IMR-90 (cell line): ENCODE measurements around the gene RAB39B. TPM values are rescaled to one million over a fixed set of nuclear protein-coding genes. Genes with fewer than 3 reads are reported as not detected.

ENCODE experiments used
- ATAC-seq: fragments of 200-7000 bp; cut with Tn5 transposase; 2 replicates; pipeline ENCODE4 v1.9.1; 2020; ENCODE audit warnings: low read depth, mild to moderate bottlenecking, moderate library complexity
- BruUV-seq: library from RNA; stranded (reverse); fragments of 400-500 nt; replicated peaks from 2 replicates; lab custom pipeline; 2021; lab: Mats Ljungman, UMichigan
- CTCF ChIA-PET: fragments of 300-600 bp; formaldehyde crosslinking; extraction: SDS; loops from one replicate; lab custom pipeline; 2021; ENCODE audit warnings: antibody characterized with exemption; lab: Yijun Ruan, JAX
- POLR2A ChIA-PET: fragments of 300-600 bp; sonication (Branson Sonifier 250); formaldehyde crosslinking; loops from one replicate; lab custom pipeline; 2022; ENCODE audit warnings: antibody characterized with exemption; ENCODE audit not compliant: unreplicated experiment; lab: Charles Lee
- DNase-seq: peaks from one replicate; pipeline ENCODE4 v3.0.0; 2013
- H2AFZ ChIP-seq: replicated peaks from 2 replicates; pipeline ENCODE3; 2013; ENCODE audit warnings: low read length, mild to moderate bottlenecking; ENCODE audit not compliant: poor library complexity
- H2AK5ac ChIP-seq: 2 replicates; pipeline ENCODE4 v1.6.1; 2013; ENCODE audit warnings: low read depth, low read length, inconsistent platforms
- H2AK9ac ChIP-seq: replicated peaks from 2 replicates; pipeline ENCODE3; 2013; ENCODE audit warnings: mild to moderate bottlenecking, low read depth, low read length, moderate library complexity; ENCODE audit not compliant: poor library complexity
- H2BK120ac ChIP-seq: 2 replicates; pipeline ENCODE4 v1.6.1; 2013; ENCODE audit warnings: low read depth, low read length, inconsistent platforms
- H2BK15ac ChIP-seq: 3 replicates; pipeline ENCODE4 v1.6.1; 2013; ENCODE audit warnings: low read depth, low read length, inconsistent platforms
- H2BK20ac ChIP-seq: 2 replicates; pipeline ENCODE4 v1.6.1; 2013; ENCODE audit warnings: low read depth, mild to moderate bottlenecking, inconsistent platforms, low read length, moderate library complexity
- H2BK5ac ChIP-seq: 2 replicates; pipeline ENCODE4 v1.6.1; 2013; ENCODE audit warnings: mild to moderate bottlenecking, low read depth, low read length, inconsistent platforms; ENCODE audit not compliant: poor library complexity, severe bottlenecking
- H3K14ac ChIP-seq: replicated peaks from 2 replicates; pipeline ENCODE4 v1.6.1; 2013; ENCODE audit warnings: low read depth, low read length, inconsistent platforms
- H3K18ac ChIP-seq: 2 replicates; pipeline ENCODE4 v1.6.1; 2013; ENCODE audit warnings: low read depth, low read length, control low read depth
- H3K23ac ChIP-seq: 2 replicates; pipeline ENCODE4 v1.6.1; 2013; ENCODE audit warnings: low read depth, low read length, inconsistent platforms
- H3K27ac ChIP-seq: 2 replicates; pipeline ENCODE4 v1.5.1; 2013; ENCODE audit warnings: mild to moderate bottlenecking, control low read depth, low read length; ENCODE audit not compliant: insufficient read depth
- H3K27me3 ChIP-seq: 2 replicates; pipeline ENCODE4 v1.6.1; 2013; ENCODE audit warnings: low read length; ENCODE audit not compliant: control insufficient read depth, insufficient read depth
- H3K36me3 ChIP-seq: 2 replicates; pipeline ENCODE4 v1.6.1; 2013; ENCODE audit warnings: low read length, mixed read lengths; ENCODE audit not compliant: control insufficient read depth, insufficient read depth
- H3K4ac ChIP-seq: 2 replicates; pipeline ENCODE4 v1.6.1; 2013; ENCODE audit warnings: low read depth, low read length, inconsistent platforms
- H3K4me1 ChIP-seq: 2 replicates; pipeline ENCODE4 v1.6.1; 2013; ENCODE audit warnings: low read length, mixed read lengths; ENCODE audit not compliant: control insufficient read depth, insufficient read depth
- H3K4me2 ChIP-seq: 2 replicates; pipeline ENCODE4 v1.6.1; 2013; ENCODE audit warnings: low read depth, mild to moderate bottlenecking, control low read depth, low read length, moderate library complexity
- H3K4me3 ChIP-seq: 2 replicates; pipeline ENCODE4 v1.5.1; 2013; ENCODE audit warnings: low read depth, mild to moderate bottlenecking, control low read depth, low read length, moderate library complexity; ENCODE audit not compliant: insufficient read depth
- H3K56ac ChIP-seq: 2 replicates; pipeline ENCODE4 v1.6.1; 2013; ENCODE audit warnings: low read length, inconsistent platforms; ENCODE audit not compliant: insufficient read depth; ENCODE audit errors: extremely low read depth
- H3K79me1 ChIP-seq, 2 experiments: 2 replicates each; pipeline ENCODE4 v1.6.1; 2013; ENCODE audit warnings: low read length in 2 of 2, inconsistent platforms in 1 of 2, low read depth in 1 of 2
- H3K9ac ChIP-seq: 2 replicates; pipeline ENCODE4 v1.6.1; 2013; ENCODE audit warnings: low read depth, low read length, control low read depth
- H3K9me1 ChIP-seq: 2 replicates; pipeline ENCODE4 v1.6.1; 2013; ENCODE audit warnings: low read length, inconsistent platforms; ENCODE audit not compliant: insufficient read depth
- H3K9me3 ChIP-seq: 2 replicates; pipeline ENCODE4 v1.6.1; 2013; ENCODE audit warnings: low read length; ENCODE audit not compliant: control insufficient read depth, insufficient read depth
- H4K20me1 ChIP-seq: 2 replicates; pipeline ENCODE4 v1.6.1; 2013; ENCODE audit warnings: low read length, inconsistent platforms; ENCODE audit not compliant: insufficient read depth
- H4K5ac ChIP-seq: 2 replicates; pipeline ENCODE4 v1.6.1; 2013; ENCODE audit warnings: mild to moderate bottlenecking, low read depth, low read length, control low read depth
- H4K8ac ChIP-seq, 2 experiments: 2 replicates each; pipeline ENCODE4 v1.6.1; 2013; ENCODE audit warnings: low read depth in 2 of 2, low read length in 2 of 2, control low read depth in 1 of 2, inconsistent platforms in 1 of 2
- H4K91ac ChIP-seq: 2 replicates; pipeline ENCODE4 v1.6.1; 2013; ENCODE audit warnings: low read depth, low read length, inconsistent platforms; ENCODE audit not compliant: insufficient read depth
- BHLHE40 ChIP-seq: fragments of 150-350 bp; IDR thresholded peaks from 2 replicates; pipeline ENCODE4 v1.6.1; 2016; ENCODE audit warnings: mild to moderate bottlenecking, low read depth, low read length
- CEBPB ChIP-seq: IDR thresholded peaks from 2 replicates; pipeline ENCODE4 v1.6.1; 2012; ENCODE audit warnings: low read depth, low read length, improper control_type of control experiment
- MAFK ChIP-seq: IDR thresholded peaks from 2 replicates; pipeline ENCODE4 v1.6.1; 2012; ENCODE audit warnings: low read depth, low read length, improper control_type of control experiment
- MXI1 ChIP-seq: IDR thresholded peaks from 2 replicates; pipeline ENCODE4 v1.6.1; 2012; ENCODE audit warnings: low read depth, mild to moderate bottlenecking, low read length, moderate library complexity, borderline replicate concordance
- NFE2L2 ChIP-seq: fragments of 150-350 bp; IDR thresholded peaks from 2 replicates; pipeline ENCODE4 v1.6.1; 2016; ENCODE audit warnings: low read depth, mild to moderate bottlenecking, low read length
- RFX5 ChIP-seq: IDR thresholded peaks from 2 replicates; pipeline ENCODE4 v1.8.0; 2012; ENCODE audit warnings: low read depth, mild to moderate bottlenecking, low read length, moderate library complexity
- WGBS, 2 experiments: methylation state at CpG; one replicate each; pipeline versions ENCODE4 v1.1.5 to v1.1.7; 2013; ENCODE audit warnings: missing lambda C conversion rate in 2 of 2; ENCODE audit not compliant: insufficient read length in 1 of 2; ENCODE audit errors: extremely low coverage in 2 of 2; 5-methylcytosine and 5-hydroxymethylcytosine counted together
- dilution Hi-C: fragments of 300-500 bp; cut with HindIII; formaldehyde crosslinking; loops from one replicate; pipeline ENCODE4 v1.14.3; 2018; ENCODE audit warnings: low sequenced_read_pairs; ENCODE audit not compliant: unreplicated experiment
- in situ Hi-C: fragments of 300-500 bp; cut with MboI; formaldehyde crosslinking; loops from 3 replicates; pipeline ENCODE4 v1.14.3; 2019; ENCODE audit warnings: low sequenced_read_pairs, inconsistent platforms, mixed read lengths
- intact Hi-C: fragments of 100-400 bp; cut with micrococcal nuclease; formaldehyde crosslinking; loops from 2 replicates; pipeline ENCODE4 v1.10.0; 2022
- polyA plus RNA-seq, 3 experiments: library from polyadenylated mRNA; depleted of rRNA; stranded (reverse); fragments of >200 nt; gene quantifications; 2 replicates each; pipeline ENCODE4 v1.2.3, GENCODE V29; 2012; ENCODE audit warnings: low replicate concordance in 1 of 3
- total RNA-seq: library from RNA; depleted of rRNA; stranded (reverse); fragments of >200 nt; gene quantifications from 2 replicates; pipeline ENCODE4 v1.2.3, GENCODE V29; 2012
- TF ChIP-seq, protein P1 (sequence below): fragments of 150-350 bp; IDR thresholded peaks from 2 replicates; pipeline ENCODE4 v1.6.1; 2017; ENCODE audit warnings: mild to moderate bottlenecking, antibody characterized with exemption, low read length, low read depth
- TF ChIP-seq, protein P2 (sequence below): fragments of 150-350 bp; IDR thresholded peaks from 2 replicates; pipeline ENCODE4 v1.6.1; 2016; ENCODE audit warnings: low read depth, mild to moderate bottlenecking, low read length, moderate library complexity, borderline replicate concordance

RAB39B gene
- total and polyA plus RNA-seq, 2 of the 4 experiments (the other 2 are of a cell fraction) = 0.29 to 0.54 TPM

DNA sequence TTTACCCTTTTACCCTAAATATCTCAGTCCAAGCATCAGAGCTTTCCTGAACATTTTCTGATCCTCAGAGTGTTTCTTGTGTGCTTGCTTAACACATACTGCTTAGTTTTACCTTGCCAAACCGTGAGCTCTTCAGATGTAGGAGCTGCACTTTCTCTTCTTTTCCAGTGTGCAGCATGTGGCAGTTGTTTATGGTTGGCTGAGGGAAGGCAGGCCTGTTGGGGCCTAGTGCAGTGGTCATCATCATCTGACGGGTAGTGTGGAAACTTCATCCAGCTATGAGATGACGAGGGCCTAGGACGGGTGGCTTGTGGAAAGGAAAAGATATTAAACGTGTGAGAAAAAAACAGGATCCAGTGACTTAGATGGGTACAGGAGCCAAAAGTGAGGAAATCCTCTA is 26.6 kb downstream of the RAB39B start:
- 40% methylated on average over 1 of the region's 5 CpGs; no CpG with 5 or more reads in 1 of the 2 experiments for WGBS, 2 experiments
- H3K4me1 ChIP-seq = no peaks in the 10 kb centered on the region
- CTCF ChIA-PET = interaction anchor here (0.5 kb wide), 1 partner anchor 372 kb away, joined by 7 read pairs; no protein-coding TSS in a partner anchor

More for the DNA sequence above, 26.6 kb downstream of the RAB39B start:
- Histone ChIP-seq H3K9me3 (no peaks in the 10 kb centered on the region), H2BK120ac (no peak overlapping the region), H3K27ac (no peak overlapping the region), H3K79me1 (no peaks in the 10 kb centered on the region), H3K36me3 (peaks cover 6% of the 10 kb centered on the region), H3K9me1 (no peaks in the 10 kb centered on the region), H3K56ac (no peak overlapping the region), H4K8ac (no peak overlapping the region), H3K4ac (no peak overlapping the region), H4K91ac (no peak overlapping the region), H3K27me3 (no peaks in the 10 kb centered on the region), H2BK15ac (no peak overlapping the region), H4K20me1 (no peaks in the 10 kb centered on the region; the same call in 1 of the 2 replicates), H3K18ac (no peak overlapping the region), H2BK20ac (no peak overlapping the region), H2AK5ac (no peak overlapping the region), H3K4me3 (no peak overlapping the region), H3K23ac (no peak overlapping the region), H2BK5ac (no peak overlapping the region), H3K9ac (no peak overlapping the region), H3K14ac (no peak overlapping the region), H4K5ac (no peak overlapping the region), H2AFZ (no peak overlapping the region), H3K4me2 (no peak overlapping the region), H2AK9ac (no peak overlapping the region)
- ATAC-seq (no peak), DNase-seq (no peak)
- BruUV-seq = no TSS peak
- intact Hi-C loops (no loop called here), in situ Hi-C loops (no loop called here), dilution Hi-C loops (no loop called here)
- POLR2A ChIA-PET = no interaction called here
- TF ChIP-seq CEBPB = no peak
- no peak for TF ChIP-seq MAFK
- no peak for TF ChIP-seq RFX5
- no peak for TF ChIP-seq BHLHE40
- TF ChIP-seq, protein P1, sequence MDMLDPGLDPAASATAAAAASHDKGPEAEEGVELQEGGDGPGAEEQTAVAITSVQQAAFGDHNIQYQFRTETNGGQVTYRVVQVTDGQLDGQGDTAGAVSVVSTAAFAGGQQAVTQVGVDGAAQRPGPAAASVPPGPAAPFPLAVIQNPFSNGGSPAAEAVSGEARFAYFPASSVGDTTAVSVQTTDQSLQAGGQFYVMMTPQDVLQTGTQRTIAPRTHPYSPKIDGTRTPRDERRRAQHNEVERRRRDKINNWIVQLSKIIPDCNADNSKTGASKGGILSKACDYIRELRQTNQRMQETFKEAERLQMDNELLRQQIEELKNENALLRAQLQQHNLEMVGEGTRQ = no peak
- TF ChIP-seq MXI1 = no peak
- TF ChIP-seq NFE2L2 = no peak
- TF ChIP-seq, protein P2, sequence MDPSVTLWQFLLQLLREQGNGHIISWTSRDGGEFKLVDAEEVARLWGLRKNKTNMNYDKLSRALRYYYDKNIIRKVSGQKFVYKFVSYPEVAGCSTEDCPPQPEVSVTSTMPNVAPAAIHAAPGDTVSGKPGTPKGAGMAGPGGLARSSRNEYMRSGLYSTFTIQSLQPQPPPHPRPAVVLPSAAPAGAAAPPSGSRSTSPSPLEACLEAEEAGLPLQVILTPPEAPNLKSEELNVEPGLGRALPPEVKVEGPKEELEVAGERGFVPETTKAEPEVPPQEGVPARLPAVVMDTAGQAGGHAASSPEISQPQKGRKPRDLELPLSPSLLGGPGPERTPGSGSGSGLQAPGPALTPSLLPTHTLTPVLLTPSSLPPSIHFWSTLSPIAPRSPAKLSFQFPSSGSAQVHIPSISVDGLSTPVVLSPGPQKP = no peak
